Fibroblast of gingiva (primary cell): ENCODE data around the gene POU2AF2.
A peak's percentile ranks its signal among the peaks of the same experiment; 100 is the strongest.
"Not testable (repeated sequence)": the region's sequence is repeated elsewhere in the genome, so short reads cannot be mapped to it uniquely, and the experiment has no call there.

Source experiments
- DNase-seq: peaks from one replicate; pipeline ENCODE4 v3.0.0-alpha.2; 2011; ENCODE audit warnings: low read depth

Gene POU2AF2

DNA sequence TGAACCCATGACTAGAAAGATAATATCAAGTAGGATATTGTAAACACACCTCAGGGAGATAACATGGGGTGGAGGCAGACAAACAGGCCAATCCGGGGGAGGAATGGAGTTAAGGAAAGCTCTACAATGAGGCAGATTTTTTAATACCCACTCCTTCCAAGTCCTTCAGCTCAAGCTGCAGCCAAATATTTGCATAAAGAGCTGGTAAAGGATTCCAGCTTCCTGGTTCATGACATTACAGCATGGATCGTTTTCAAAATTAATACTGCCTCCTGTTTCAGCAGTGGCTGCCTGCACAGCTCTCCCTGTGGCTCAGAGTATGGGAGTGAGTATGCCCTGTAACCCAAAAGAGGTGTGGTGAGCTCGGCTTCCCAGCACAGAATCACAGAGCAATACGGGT, 57.9 kb downstream of the POU2AF2 start:
- DNase-seq: no peak

DNA sequence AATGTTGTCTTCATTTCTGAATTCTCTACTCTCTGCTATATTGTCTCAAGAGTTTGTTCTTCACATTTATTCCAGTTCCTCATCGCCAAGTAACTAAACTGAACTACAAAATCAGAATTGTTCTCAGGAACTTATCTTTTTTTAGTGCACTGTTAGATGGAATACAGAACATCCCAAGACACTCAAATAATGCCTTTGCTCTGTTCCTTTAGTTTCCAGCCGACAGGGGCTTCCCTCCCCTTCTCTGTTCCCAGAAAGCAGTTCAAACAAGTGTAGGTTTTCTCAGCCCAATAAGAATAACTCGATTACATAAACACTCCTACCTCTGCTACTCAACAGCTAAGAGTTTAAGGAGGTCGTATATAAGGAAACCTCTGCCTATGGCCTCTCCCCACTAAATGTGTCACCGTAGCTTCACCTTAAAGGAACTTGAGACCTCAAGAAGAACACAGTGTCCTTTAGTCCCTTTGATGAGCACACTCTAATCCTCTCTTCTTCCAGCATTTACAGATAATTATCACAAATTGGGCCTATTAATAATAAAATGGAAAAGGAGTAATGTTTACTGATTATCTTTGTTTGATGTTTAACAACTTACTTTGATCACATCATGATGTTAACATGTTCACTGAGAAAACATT, 59.8 kb downstream of the POU2AF2 start:
- DNase-seq: no peak

DNA sequence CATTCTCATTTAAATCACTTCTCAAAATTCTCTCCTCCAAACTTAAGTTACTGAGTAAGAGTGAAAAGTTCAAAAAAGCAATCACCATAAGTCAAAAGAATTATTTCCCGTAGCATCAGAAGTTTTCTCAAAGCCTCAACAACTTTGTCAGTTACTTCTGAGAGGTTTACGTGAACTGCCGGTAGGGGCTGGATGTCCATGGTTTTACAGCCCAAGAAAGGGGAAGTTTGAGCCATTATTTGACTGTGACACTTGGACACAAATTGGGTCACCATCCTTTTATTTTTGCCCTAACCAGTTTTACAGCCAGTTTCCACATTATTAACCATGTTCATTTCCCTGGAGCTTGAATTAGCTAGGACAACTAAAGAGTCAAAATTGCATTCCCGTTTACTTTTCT, 60.4 kb downstream of the POU2AF2 start:
- DNase-seq: no peak

DNA sequence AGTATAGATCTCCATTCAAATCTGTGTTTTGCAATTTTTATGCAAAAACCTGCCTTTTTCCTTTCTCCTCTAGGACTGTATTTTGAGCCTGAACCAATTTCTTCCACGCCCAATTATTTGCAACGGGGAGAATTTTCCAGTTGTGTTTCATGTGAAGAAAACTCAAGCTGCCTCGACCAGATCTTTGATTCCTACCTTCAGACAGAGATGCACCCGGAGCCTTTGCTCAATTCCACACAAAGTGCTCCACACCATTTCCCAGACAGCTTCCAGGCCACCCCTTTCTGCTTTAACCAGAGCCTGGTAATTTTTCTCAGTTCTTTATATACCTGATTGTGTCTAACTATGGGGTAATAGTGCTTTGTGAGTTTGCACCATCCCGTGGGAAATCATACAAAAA, 60.8 kb downstream of the POU2AF2 start:
- no peak for DNase-seq

DNA sequence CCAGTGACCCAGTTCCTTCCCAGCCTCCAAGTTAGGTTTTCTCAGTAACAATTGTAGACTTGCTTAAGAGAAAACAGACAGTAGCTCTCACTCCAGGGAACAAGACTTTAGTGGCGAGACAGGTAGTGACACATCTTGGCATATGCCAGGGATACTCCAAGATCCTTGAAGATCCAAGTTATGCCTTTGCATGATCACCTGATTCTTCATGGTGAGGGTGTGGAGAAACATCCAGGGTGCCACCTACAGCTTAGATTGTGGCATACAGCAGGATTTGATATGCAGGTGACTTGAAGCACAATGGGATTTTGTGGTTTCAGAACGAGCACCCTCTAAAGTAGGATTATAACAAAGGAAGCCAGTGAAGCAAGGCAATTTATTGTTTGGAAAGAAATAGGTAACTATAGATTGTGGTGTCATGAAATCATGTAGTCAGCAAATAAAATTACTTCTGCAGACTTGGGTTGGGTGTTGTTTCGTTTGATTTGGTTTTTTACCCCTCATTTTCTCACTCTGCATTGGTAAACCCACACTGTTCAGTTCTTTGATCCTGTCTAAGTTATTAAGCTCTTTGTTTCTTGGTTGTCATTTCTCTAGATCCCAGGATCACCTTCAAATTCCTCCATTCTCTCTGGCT, 62.1 kb downstream of the POU2AF2 start:
- DNase-seq: no peak

DNA sequence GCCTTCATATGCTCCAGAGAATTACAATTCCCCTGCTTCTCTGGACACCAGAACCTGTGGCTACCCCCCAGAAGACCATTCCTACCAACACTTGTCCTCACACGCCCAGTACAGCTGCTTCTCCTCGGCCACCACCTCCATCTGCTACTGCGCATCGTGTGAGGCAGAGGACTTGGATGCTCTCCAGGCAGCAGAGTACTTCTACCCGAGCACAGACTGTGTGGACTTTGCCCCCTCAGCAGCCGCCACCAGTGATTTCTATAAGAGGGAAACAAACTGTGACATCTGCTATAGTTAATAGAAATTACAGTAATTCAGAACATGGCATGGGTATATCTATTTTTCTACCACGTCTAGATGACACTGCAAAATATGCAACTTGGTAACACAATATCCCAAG, 62.6 kb downstream of the POU2AF2 start:
- no peak for DNase-seq

DNA sequence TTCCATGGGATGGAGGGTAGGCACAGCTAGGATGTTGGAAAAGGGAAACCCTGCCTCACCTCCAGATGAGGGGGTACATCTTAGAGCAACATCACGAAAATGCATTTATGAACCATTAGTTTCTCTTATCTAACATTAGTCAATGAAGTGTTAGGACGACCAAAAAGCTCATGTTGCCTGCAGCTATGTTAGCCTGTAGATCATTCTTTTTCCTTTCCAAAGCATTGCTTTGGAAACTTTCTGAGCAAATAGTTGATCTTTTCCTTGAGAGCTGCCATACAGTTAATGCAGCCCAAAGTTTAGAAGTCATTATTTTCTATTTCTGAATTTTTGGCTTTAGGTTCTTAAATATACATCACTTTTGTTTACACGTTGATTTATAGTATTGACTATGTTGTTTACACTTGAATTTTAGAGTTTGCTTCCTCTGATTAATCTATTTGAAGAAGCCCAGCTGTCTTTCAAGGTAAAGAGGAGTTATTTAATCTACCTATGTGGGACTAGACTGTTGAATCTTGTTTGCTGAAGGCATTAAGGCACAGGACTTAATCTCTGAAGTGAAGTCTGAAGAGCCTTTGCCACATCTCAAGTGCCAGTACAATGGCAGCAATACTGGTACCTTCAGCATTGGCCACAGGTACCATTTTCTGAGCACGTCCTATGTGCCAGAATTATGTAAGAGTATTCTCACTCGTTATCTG, 63.8 kb downstream of the POU2AF2 start:
- no peak for DNase-seq

DNA sequence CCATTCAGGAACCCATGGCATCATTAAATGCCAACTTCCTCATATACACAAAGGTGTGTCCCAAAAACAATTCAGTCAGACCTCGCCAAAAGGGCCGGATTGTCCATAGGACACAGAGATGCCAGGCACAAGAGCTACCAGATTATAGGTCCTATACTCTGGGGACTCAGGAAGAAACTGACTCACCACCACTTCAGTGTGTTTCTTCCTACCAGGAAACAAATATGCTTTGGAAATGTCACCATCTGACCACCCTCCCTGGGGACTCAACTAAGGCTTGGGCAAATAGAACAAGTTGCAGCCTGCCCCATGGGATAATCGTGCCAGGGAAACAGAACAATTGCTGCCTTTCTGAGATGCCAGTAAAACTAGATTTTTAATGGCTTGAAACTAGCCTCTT, 64.6 kb downstream of the POU2AF2 start:
- no peak for DNase-seq

DNA sequence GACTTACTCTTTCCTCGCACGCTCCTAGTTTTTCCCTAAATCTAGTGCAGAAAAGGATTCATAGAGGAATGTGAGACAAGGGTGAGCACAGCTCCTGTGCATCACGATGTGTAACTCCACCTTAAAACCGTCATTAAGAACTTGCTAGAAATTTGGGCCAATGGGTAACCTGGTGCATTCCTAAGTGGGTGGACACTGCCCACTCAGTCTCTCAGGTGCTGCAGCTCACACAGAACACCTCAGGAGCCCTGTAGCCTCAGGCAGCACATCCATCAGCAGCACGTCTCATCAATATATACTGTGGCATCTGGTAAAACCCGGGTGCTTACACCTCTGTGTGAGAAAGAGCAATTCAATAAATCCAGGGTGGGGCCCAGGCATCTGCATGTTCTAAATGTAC, 65.2 kb downstream of the POU2AF2 start:
- no peak for DNase-seq

DNA sequence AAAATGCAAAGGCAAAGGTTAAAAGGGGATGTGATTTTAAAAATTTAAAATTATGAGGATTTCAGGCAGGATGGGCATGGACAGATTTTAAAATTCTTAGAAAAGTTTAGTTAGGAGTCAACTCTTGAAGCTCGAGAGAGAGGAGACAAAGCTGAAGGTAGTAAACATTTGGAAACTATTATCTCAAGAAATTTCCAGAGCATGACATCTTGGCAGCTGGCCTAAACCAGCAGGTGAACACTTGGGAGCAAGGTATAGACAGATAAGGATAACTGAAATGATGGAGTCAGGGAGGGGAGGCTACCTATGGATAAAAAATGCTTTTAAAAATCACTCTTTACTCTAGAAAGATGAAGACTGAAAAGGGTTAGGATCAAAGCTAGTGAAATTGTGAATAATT, 66.6 kb downstream of the POU2AF2 start:
- no peak for DNase-seq

DNA sequence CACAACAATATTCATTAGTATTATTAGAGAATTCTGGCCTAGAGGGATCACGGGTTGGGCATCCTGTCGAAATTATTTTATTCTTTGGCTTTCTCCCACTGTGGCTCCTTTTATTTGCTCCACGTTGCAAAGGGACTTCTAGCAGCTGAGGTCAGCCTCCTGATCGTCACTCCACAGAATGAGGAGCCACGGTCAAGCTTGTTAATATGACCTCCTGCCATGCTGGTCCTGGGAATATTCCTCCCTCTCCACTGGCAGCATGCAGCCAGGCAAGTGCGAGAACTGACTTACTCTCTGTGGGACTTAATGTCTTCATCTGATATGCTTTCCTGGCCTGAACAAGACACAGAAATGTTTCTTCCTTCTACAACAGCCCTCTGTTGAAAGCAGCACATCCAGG, 73.8 kb downstream of the POU2AF2 start:
- DNase-seq: no peak

DNA sequence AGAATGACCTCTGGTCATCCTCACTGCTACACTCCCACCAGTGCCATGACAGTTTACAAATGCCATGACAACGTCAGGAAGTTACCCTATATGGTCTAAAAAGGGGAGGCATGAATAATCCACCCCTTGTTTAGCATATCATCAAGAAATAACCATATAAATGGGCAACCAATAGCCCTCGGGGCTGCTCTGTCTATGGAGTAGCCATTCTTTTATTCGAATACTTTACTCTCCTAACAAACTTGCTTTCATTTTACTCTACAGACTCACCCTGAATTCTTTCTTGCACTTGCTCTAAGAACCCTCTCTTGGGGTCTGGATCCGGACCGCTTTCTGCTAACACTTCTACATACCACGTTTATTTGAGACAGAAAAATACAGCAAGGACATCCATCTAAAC, 74.7 kb downstream of the POU2AF2 start:
- DNase-seq: not testable (repeated sequence)

DNA sequence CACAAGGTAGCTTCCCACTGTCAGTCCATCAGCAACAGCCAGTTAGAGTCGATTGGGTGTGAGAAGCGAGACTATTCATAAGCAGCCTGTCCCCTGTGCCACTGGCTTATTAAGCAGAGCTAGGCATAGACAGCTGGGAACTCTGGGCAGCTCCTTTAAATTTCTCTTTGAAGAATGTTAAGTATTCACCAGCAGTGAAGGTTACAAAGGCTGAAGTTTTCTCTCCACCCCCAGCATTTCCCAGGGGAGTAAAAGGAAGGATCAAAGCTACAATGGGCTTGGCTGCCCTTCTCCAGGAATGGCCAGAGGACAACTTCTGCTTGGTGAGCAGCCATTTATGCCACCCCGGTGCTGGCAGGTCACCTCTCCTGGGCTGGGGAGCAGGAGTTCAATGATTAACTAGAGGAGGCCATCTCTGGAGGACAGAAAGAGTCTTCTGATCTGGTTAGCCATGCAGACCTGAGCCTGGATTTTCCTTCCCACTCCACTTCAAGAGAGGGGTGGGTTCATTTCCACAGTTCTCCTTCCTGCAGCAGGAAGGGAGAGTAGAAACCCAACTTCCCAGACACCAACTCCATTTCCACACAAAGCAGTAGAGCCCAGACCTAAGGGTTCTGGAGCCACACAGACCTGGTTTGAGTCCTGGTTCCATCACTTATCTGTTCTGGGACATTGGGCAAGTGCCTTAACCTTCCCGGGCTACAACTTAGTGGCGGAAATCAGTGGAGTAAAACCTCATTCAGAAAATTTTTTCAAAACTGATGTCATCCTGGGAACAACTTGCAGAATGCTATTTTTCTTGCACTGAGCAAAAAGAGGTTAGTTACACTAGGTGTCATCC, 75.4 kb downstream of the POU2AF2 start:
- DNase-seq: no peak

DNA sequence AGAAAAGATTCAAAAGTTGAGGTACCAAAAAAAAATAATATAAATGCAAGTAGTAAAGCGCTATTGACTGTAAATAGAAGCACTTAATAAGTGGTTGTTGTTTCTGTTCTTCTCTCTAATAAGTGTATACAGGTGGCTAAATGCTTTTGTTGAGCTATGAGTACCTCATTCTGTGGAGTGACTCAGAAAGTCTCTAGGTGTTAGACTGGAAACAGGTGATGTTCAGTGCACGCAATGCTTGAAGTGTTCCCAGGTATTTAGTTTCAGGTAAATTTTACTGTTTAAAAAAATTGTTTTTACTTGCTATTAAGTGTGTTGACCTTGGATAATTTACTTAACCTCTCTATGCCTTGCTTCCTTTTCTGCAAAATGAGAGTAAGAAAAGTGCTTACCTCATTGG, 77.0 kb downstream of the POU2AF2 start:
- DNase-seq: no peak

DNA sequence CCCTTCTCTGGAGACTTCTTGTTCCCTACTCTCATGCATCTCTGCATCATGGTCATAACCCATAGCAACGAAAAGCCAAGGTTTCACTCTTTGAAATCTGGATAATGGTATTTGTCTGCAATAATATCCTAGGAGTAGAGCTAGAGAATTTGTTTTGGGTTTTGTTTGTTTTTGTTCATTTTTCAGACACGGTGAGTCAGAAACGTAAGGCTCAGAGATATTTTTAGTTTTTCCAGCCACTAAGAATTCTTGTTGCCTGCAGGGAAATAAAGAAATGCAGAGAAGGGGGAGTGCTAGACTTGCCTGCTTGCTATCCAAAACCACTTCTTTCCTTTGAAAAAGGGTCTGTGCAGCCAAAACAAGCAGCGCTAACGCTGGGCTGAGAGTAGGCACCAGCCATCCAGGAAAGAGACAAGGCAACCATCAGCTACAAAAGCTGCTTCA, 78.8 kb downstream of the POU2AF2 start:
- DNase-seq: peak; percentile 76

DNA sequence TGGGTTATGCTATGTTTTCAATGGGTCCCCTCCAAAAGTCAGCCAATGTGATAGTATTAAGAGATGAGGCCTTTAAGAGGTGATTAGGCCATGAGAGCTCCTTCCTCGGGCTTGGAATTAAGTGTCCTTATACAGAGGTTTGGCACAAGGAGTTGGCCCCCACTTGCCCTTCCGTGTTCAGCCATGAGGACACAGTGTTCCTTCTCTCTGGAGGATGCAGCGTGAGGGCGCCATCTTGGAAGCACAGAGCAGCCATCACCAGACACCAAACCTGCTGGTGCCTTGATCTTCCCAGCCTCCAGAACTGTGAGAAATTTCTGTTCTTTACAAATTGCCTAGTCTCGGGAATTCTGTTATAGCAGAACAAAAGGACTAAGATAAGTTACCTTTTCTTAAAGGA, 79.7 kb downstream of the POU2AF2 start:
- DNase-seq: no peak

DNA sequence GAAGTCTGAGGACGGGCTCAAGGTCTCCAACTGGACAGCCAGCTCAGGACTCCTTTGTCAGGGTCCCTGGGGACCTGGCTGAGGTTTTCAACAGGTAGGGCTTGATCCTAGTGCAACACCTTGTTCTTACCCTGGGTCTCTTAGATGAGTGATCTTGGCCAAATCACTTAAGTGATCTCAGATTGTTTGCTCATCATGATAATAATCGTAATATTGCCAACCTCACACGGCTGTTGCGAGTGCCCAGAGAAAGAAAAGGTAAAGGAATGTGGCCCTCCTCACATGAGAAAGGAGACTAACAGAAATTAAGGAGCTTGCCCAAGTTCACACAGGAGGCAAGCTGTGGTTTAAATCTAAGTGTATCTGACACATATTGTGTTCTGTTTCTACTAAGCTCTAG, 81.3 kb downstream of the POU2AF2 start:
- DNase-seq: no peak

DNA sequence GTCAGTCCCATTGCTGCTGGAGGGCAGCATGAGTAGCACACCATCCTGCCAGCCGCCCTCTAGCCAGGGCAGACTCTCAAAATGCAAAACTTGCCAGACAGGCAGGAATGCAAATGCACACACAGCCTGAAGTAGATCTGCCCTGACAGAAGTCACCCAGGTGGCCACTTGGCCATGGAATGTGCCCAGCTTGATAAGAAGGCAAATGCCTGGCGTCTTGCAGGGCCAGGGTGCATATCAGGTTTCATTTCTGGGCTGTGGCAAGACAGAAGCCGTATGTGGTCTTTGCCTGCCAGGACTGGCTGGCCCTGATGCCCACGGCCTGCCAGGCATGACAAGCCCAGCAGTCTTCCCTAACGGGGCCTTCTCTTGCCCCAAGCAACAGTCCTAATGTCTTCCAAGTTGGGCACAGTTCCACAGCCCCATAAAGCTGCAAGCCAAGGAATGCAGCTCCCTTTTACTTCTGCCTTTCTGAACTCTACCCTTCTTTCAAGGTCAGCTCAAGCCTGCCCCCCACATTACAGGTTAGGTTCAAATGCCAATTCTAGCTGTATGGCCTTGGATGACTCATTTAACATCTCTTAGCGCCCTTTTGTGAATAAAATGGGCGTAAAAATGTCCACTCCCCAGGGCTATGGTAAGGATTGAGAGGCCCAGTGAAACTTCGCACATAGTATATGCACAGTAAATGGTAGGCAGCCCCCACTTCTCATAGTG, 82.5 kb downstream of the POU2AF2 start:
- peak; percentile 31 for DNase-seq

DNA sequence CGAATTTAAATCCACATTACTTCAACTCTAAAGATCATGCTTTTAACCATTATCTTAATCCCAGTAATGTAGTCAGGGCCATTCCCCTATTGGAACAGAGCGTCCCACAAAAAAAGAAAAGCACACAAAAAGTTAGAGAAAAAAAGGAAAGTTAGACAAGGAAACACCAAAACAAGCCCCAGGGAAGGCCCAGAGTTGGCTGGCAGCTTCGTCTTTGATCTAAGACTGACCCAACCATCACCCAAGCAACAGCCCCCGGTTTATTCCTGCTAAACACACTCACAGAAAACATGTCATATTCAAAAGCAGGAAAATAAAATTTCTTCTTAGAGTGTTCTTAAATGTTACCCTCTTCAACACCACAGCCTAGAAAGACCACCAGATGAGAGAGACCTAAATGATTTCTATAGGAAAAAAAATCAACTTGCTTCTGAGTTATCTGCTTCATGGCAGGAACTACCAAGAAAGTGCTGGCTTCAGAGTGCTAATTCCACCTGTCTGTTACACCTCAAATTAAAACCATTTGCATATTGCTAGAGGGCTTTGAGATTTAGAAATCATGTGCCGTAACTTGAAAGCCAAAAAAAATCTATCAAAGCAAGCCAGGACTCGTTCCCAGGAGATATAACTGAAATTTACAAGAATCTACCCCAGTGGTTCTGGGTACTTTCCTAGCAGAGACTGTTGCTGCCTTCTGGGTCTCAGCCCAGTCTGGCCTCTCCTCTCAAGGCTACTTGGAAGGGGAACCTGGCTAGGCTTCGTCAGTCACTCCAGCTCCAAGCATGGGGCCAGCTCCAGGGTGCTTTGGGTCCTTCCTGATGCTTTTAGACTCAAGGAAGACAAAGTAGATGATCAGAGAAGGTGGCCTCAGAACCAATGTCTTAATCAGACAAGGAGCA, 84.0 kb downstream of the POU2AF2 start:
- peak; percentile 21 for DNase-seq

DNA sequence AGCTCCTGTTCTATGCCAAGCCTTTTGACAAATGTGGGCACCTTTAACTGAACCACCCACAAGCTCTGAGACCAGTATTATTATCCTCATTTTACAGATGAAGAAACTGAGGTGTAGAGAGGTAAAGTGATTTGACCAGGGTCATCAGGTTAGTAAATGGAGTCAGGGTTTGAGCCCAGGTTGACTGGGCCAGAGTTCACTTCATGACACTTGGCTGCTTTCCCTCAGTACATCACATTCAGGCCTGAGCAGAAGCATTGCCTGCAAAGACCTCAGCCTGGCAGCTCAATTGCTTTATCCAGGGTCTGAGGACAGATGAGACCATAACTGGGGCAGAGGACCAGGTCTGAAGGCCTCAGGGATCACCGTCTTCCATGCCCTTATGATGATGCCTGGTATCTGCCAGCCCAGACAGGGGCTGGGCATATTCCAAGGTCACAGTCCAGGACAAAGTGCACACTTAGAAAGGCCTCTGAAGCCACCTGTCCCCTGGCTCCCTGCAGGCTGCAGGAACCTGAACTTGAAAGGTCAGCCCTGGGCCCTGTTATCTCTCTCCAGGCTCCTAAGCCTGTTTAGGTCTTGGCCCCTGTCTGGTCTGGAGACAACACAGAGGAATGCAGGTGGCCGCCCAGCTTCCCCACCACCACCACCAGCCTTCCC, 84.8 kb downstream of the POU2AF2 start:
- no peak for DNase-seq
